ENCODE results near the gene SP1.

DNA sequence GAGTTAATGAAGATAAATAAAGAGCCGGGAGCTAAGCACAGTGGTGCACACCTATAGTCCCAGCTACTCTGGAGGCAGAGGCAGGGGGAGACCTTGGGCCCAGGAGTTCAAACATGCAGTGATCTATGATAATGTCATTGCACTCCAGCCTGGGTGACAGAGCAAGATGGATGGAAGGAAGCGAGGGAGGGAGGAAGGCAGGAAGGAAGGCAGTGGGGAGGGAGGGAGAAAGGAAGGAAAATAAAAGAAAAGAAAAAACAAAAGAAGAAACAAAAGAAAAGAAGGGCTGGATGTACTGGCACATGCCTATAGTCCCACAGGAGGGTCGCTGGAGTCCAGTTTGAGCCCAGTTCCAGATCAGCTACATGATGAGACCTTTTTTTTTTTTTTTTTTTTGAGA lies 24.9 kb upstream of the SP1 start:
- TF ChIP-seq CTCF (IDR thresholded peaks at IDR 0.05; ENCODE audit: insufficient read depth, low read length, poor library complexity, severe bottlenecking) (no peak), EZH2phosphoT487 (conservative IDR thresholded peaks at IDR 0.05; ENCODE audit: low read length) (no peak)

All from SU-DHL-6 (cell line).